GM19193 (cell line): ENCODE data around the gene BSDC1.

ENCODE experiments used
- POLR2A ChIP-seq: IDR thresholded peaks from 4 replicates; pipeline ENCODE4 v1.6.1; 2011; ENCODE audit not compliant: insufficient read depth, insufficient read length; ENCODE audit errors: extremely low read depth

BSDC1 gene

GRCh38 chr1:32400876-32401631, 6.8 kb upstream of the BSDC1 start:
- TF ChIP-seq POLR2A = no peak

- TF ChIP-seq POLR2A = no peak
These were observed 5.6 kb upstream of the BSDC1 start for GRCh38 chr1:32399843-32400242.

GRCh38 chr1:32398401-32398800, 4.2 kb upstream of the BSDC1 start:
- no peak for TF ChIP-seq POLR2A

- TF ChIP-seq POLR2A = no peak
These were observed 720 bp upstream of the BSDC1 start for GRCh38 chr1:32394890-32395432.

- TF ChIP-seq POLR2A = no peak
These were observed 455 bp downstream of the BSDC1 start for GRCh38 chr1:32393832-32394140.

- TF ChIP-seq POLR2A = no peak
These were observed 1.1 kb downstream of the BSDC1 start for GRCh38 chr1:32393136-32393535.

GRCh38 chr1:32392325-32392724, 1.9 kb downstream of the BSDC1 start:
- TF ChIP-seq POLR2A = no peak

- TF ChIP-seq POLR2A = no peak
These were observed 3.1 kb downstream of the BSDC1 start for GRCh38 chr1:32390904-32391870.

GRCh38 chr1:32388641-32389040, 5.6 kb downstream of the BSDC1 start:
- TF ChIP-seq POLR2A = no peak

- no peak for TF ChIP-seq POLR2A
These were observed 7.4 kb downstream of the BSDC1 start for GRCh38 chr1:32386676-32387392.

GRCh38 chr1:32380057-32380456, 14.2 kb downstream of the BSDC1 start:
- TF ChIP-seq POLR2A = no peak

GRCh38 chr1:32377541-32378220, 16.6 kb downstream of the BSDC1 start:
- TF ChIP-seq POLR2A = no peak

- TF ChIP-seq POLR2A = no peak
These were observed 18.0 kb downstream of the BSDC1 start for GRCh38 chr1:32376199-32376598.

- no peak for TF ChIP-seq POLR2A
These were observed 20.1 kb downstream of the BSDC1 start for GRCh38 chr1:32373996-32374592.
